ENCODE data around the gene ANKRD49.

ANKRD49 gene

GRCh38 chr11:94545264-94546161, 51.7 kb downstream of the ANKRD49 start:
- Histone ChIP-seq H3K9ac (ENCODE audit: low read depth, low read length) (peak overlapping the region; percentile 48), H3K36me3 (ENCODE audit: insufficient read depth, low read length) (no peaks in the 10 kb centered on the region), H3K27ac (ENCODE audit: low read depth, low read length) (no peak overlapping the region), H3K4me3 (ENCODE audit: low read length) (peak overlapping the region; percentile 64), H3K9me3 (ENCODE audit: insufficient read depth, low read depth, low read length) (no peaks in the 10 kb centered on the region), H3K4me1 (ENCODE audit: insufficient read depth, low read length) (peaks cover 13% of the 10 kb centered on the region), H3K27me3 (ENCODE audit: insufficient read depth, low read length) (peaks cover 47% of the 10 kb centered on the region)
- 48% methylated on average over 54 of the region's 54 CpGs for WGBS

DNA sequence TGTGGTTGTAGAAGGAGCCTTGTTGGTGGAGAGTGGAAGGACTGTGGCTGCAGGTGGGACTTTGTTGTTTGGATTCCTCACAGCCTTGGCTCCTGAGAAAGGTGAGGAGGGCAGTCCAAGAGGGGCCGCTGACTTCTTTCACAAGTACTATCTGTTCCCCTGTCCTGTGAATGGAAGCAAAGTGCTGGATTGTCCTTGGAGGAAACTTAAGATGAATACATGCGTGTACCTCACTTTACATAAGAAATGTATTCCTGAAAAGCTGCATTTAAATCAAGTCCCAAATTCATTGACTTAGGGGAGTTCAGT, 52.3 kb downstream of the ANKRD49 start:
- H3K27me3 ChIP-seq (ENCODE audit: insufficient read depth, low read length) = peaks cover 46% of the 10 kb centered on the region
- 63% methylated on average over 2 of the region's 2 CpGs for WGBS
- H3K9ac ChIP-seq (ENCODE audit: low read depth, low read length) = no peak overlapping the region; the same call in 1 of the 2 replicates
- H3K36me3 ChIP-seq (ENCODE audit: insufficient read depth, low read length) = no peaks in the 10 kb centered on the region
- H3K9me3 ChIP-seq (ENCODE audit: insufficient read depth, low read depth, low read length) = no peaks in the 10 kb centered on the region
- no peak overlapping the region for H3K27ac ChIP-seq (ENCODE audit: low read depth, low read length)
- H3K4me1 ChIP-seq (ENCODE audit: insufficient read depth, low read length) = peaks cover 13% of the 10 kb centered on the region
- H3K4me3 ChIP-seq (ENCODE audit: low read length) = peak overlapping the region; percentile 64

DNA sequence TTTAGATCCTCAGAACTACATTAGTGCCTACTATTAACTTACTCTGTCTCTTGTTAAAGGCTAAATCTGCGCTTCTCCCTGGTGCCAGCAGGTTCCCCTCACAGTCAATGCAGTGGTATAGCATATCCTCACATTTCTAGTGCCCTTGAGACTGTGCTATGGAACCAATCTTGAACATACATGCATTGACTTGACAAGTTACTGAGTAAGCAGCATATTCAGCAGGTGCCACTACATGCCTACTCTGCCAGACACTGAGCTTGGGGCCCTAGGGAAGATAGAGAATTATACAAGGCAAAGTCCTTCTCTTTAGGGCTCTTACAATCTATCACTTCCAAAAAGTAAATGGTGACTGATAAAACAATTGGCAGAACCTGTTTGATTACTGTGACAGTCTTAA, 53.1 kb downstream of the ANKRD49 start:
- WGBS = 90% methylated on average over 1 of the region's 1 CpG
- no peak overlapping the region for H3K9ac ChIP-seq (ENCODE audit: low read depth, low read length)
- H3K27ac ChIP-seq (ENCODE audit: low read depth, low read length) = no peak overlapping the region

GRCh38 chr11:94549146-94549545, 55.4 kb downstream of the ANKRD49 start:
- 88% methylated on average over 5 of the region's 5 CpGs for WGBS
- H3K4me3 ChIP-seq (ENCODE audit: low read length) = no peak overlapping the region
- no peak overlapping the region for H3K9ac ChIP-seq (ENCODE audit: low read depth, low read length)
- H3K4me1 ChIP-seq (ENCODE audit: insufficient read depth, low read length) = peaks cover 9% of the 10 kb centered on the region
- no peaks in the 10 kb centered on the region for H3K36me3 ChIP-seq (ENCODE audit: insufficient read depth, low read length)
- no peak overlapping the region for H3K27ac ChIP-seq (ENCODE audit: low read depth, low read length)
- H3K27me3 ChIP-seq (ENCODE audit: insufficient read depth, low read length) = peaks cover 37% of the 10 kb centered on the region
- H3K9me3 ChIP-seq (ENCODE audit: insufficient read depth, low read depth, low read length) = no peaks in the 10 kb centered on the region

More for the DNA sequence above, 53.1 kb downstream of the ANKRD49 start:
- Histone ChIP-seq H3K27me3 (ENCODE audit: insufficient read depth, low read length) (peaks cover 46% of the 10 kb centered on the region), H3K4me1 (ENCODE audit: insufficient read depth, low read length) (peaks cover 13% of the 10 kb centered on the region), H3K9me3 (ENCODE audit: insufficient read depth, low read depth, low read length) (no peaks in the 10 kb centered on the region), H3K4me3 (ENCODE audit: low read length) (0 out of 2 replicates have a peak overlapping the region, but pooled peaks have one; percentile 5), H3K36me3 (ENCODE audit: insufficient read depth, low read length) (no peaks in the 10 kb centered on the region)
